HG03575 (cell line): Measurements from ENCODE around the gene ITGA1.
A peak's percentile ranks its signal among the peaks of the same experiment; 100 is the strongest.

ENCODE experiments used
- ATAC-seq: cut with Tn5 transposase; IDR thresholded peaks from one replicate; pipeline ENCODE4 v1.9.1; 2021; ENCODE audit not compliant: unreplicated experiment, insufficient number of reproducible peaks, low FRiP score; ENCODE audit errors: extremely low read depth

Gene ITGA1

DNA sequence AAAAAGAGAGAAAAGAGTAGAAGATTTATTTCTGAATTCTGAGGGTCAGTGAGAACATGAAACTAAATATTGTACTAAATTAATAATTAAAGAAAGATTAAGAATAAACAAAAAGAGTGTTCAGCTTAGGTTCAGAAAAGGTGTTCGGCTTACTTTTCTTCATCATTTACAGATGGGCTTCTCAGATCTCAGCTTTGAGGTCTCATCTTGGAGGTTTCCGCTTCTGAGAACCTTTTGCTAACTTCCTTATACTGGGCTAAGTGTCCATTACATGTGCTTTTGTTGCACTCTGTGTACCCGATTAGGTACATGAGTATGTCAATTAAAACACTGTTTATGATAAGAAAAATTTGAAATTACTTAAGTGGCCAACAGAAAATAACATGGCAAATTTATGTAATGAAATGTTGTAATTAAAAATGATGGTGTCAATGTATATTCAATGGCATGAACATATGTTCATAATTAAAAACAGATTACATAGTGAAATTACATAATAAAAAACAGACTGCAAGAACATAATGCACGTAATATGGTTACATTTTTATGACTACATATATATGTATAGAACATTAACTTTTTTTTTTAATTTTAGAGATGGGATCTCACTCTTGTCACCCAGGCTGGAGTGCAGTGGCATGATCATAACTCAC, 17.3 kb upstream of the ITGA1 start:
- ATAC-seq: no peak

DNA sequence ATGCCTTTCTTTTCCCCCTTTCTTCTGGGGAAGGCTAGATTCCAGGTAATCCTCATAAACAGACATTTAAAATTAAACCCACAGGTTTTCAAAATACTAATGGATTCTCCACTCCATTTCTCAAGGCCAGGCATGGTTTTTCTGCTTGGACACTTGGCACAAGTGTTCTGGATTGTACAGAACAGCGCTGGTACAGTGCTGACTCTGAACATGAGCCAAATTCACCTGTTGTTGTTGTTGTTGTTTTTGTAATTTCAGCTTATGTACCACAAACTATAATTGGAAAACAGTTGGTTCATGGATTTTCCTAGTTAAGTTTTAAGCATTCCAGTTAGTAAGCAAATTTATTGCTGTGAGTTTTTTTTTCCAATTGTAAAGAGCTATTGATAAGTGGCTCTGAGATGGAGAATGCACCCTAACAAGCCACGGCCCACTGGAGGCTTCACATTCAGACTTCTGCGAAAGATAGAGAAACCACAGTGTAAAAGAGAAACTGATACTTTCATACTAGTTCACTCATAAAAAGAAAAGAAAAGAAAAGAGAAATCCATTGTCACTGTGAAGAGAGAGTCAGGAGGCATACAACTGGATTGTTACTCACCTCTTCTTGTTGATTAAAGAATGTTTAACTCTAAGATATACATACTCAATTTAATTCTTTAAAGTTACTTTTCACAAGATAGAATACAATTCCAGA, 16.2 kb upstream of the ITGA1 start:
- ATAC-seq: peak; percentile 99

DNA sequence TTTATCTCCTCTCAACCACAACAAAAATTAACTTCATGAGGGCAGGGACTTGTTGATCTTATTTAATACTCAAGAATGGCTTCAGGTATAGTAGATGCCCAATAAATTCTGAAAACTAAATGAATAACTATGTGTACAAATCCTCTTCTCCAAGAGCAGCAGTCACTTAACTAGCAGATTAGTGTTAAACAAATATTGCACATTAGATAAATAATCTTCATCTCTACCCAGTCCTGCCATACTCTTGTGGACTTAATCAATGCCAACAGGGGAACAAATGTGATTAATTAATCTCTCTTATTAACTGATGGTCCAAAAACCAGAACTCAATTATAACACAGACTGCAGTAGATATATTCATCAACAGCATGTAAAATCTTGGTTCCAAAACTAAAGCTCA, 15.0 kb upstream of the ITGA1 start:
- ATAC-seq: no peak

DNA sequence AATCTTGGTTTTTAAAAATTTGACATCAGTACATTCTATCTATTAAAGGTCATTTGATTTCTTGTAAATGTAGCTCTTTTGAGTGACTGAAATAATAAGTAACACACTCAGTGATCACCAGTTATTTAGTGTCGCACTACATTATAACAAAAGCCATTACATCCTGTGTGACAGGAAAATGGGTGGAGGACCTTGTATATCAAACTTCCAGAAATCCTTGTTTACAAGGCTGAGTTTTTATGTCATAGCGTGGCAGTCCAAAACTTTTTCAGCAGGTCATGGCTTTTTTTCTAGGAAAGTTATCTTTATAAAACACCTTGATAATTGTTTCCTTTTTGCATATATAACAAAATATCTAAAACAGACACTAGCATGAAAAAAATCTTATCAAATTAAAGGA, 14.4 kb upstream of the ITGA1 start:
- no peak for ATAC-seq

DNA sequence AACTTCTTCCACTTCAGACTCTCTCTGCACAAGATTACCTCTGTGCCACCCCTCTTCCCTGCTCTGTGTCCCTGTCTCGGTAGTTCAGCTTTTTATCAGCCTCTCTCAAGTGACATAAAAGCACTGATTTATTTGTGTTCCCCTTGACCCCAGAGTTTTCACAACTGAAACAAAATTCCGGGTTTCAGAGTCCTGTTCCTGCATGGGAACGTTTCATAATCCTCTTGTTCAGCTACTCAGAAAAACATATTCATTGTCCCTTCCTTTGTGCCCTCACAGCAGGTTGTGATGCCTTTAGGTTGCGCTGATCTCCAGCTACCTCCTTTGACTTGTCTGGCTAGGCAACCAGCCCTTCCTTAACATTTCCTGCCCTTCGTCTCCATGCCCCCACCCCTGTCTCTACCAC, 13.7 kb upstream of the ITGA1 start:
- ATAC-seq: no peak

DNA sequence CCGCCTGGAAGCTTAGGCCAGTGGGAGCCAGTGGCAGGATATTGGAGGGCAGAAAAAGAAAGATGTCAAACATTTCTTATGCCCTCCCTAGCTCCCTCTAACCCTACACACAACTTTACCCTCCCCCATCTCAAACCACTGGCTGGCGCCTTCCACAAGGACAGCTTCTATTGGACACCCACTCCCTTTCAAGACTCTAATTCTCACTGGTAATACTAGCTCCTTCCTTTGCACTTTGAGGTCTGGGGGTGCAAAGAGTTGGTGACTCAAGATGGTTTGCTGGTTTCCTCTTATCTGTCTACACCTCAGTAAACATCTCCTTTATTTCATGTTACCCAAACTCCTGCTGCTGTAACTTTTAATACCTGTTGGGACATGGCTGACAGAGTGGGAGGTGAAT, 11.6 kb upstream of the ITGA1 start:
- ATAC-seq: no peak

DNA sequence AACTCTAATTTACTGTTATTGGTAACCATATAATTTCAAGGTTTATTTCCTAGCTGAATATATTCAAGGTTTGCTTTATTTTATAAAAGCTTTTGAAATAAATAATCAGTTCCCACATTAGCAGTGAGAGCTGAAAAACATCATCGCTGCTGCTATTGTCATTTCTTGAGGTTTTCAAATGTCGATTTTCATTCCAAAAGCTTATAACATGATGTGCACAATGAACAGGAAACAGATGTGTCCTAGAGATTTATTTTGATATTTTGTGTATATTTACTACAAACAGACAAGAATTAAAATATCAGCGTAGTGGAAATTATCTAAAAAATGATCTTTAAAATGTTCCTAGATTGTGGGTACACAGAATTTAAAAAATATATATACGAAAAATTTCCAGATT, 10.5 kb upstream of the ITGA1 start:
- ATAC-seq: no peak

DNA sequence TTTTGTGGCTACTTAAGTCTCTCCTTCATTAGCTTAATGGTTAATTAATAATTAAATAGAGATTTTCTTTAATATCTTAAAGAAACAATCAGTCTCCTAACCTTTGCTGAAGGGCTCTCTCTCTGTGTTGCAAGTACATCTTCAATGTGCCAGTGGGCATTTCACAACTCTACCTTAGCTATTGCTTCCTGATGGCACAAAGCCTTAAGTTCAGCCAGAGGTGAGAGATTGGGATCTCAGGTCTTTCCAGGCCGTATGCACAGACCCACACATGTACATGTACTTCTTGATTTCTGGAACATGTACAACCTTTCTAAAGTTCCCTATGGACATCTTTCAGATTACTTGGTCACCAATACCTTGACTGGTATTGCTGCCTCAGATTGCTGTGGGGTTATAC, 8.9 kb upstream of the ITGA1 start:
- no peak for ATAC-seq

DNA sequence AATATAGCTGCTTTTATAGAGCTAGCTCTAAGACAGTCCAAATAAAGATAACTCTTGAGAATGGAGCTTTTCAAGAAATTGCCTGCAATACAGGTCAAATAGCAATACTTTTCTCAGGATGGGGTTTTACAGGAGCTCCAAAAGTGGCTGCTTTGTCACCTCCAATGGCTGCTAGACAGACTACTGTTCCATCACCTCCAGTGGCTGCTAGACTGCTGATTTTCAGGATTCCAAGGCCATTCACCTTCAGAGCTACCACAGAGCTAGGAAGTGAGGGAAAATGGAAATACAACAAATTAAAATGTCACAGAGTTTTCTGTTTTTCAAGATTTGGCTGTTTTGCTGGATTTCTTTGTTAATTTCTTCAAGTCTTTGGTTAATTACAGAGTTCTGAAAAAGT, 8.5 kb upstream of the ITGA1 start:
- no peak for ATAC-seq

DNA sequence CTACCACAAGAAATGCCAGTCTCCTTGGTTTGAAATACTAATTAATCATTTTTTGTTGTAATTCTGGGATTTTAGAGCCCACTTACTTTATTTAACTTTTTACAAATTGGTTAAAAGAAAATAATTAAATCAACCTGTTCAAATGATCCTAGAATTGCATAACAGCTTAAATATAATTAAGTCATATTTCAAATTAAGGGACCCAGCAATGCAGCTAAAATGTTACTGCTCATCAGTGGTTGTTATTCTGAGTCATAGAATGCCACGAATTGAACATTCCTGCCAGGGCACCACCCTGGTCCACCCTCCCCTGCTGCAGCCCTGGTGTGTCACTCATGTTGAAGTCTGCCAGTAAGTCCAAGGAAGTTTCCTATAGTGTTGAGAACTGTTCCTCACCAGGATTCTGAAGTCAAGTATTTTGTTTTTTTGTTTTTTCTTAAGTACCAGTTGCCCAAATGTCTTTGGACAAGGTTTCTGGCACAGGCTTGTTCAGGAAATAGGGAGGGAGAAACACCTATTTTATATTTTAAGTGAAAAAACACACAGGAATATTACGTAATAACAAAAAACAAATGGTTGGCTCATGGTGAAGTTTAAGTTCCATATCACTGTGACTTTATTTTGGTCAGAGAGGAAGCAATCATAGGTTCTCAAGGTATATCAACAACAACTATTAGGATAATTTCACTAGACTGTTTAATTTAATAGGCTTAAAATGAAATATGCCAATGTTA, 4.3 kb upstream of the ITGA1 start:
- ATAC-seq: no peak

DNA sequence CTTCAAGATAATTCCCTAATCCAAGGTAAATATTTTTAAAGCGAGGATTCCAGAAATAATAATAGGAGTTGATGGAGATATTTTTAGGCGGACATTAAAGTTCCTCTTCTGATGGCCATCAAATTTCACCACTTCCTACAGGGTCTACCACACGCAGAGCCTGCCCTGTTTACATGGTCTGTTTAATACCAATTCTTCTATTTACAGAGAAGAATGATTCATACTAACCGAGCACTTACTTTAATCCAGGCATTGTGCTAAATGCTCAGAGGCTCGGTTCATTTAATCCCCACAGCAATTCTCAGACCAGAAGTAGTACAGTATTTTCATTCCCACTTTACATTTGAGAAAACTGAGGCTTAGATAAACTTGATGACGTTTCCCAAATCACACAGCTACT, 3.0 kb upstream of the ITGA1 start:
- no peak for ATAC-seq

DNA sequence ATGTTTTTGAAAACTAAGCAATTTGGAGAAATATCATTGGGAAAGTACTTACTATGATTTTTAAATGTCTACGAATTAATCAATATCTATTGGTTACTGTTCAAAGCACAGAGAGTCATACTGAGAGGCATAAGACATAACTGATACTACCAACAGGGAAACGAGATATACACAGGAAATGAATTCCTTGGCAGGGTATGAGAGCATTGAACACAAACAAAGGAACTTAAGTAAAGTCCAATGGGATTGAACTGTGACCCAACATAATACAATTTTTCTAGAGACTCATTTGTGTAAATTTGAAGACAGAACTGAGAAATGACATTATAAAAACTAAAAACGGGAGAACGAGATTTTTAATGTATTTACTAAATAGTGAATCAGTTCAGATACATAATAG, 1.3 kb upstream of the ITGA1 start:
- no peak for ATAC-seq

DNA sequence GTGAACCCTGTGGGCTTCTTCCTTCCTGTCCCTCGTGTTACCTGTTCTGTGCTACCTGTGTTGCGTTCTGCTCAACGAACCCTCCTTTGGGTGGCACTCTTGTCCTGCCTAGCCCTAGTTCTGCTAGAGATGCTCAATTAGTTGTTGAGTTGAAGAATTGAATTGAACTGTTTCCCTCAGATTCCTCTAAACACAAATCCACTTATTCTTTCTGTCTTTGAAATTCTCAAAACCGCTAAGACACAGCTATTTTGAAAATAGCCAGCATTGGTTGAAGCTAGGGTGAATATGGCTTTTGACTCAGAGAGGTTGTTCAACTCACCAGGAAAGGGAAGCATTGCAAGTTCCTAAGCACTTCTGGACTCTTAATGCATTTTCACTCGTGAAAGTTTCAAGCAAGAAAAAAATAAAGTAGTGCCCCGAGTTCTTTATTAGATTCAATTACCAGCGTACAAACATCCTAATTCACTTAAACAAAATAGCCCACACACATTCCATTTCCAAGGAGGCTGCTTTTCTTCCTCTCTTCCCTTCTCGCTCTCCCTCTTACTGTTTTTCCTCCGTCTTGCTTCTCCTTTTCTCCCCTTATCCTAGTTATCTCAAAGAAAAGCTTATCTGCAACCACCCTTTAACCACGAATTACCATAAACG, 642 bp upstream of the ITGA1 start:
- ATAC-seq: no peak

DNA sequence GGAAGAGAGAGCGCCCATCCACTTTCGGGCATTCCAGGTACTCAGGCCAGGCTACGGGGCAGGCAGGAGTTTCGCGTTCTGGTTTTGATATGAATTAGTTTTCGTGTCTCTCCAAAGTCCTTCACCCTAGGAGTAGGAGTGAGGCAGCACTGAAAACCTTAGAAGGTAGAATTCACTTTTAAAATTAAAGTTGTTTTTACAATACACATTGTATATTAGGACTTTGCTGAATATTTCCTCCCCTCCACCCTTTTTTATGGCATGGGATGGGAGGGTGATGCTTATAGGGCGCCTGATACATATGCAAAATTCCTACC, 747 bp downstream of the ITGA1 start:
- no peak for ATAC-seq

DNA sequence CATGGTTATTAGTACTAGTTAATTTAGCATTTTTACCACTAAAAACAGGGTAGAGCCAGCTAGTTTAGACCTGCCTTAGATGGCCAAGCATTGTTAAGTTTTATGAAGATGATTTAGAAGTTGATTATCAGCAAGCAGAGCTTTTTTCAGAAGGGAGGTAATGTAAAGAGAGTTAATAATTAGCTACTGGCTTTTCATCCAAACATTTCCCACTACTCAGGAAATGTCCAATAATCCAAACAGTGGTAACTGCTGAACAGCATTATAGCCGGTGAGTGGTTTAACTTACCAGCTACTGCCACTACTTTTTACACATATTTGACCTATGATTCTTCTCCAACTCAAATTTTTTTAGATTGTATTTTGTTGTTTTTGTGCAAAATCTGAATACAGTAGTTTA, 1.7 kb downstream of the ITGA1 start:
- ATAC-seq: no peak

DNA sequence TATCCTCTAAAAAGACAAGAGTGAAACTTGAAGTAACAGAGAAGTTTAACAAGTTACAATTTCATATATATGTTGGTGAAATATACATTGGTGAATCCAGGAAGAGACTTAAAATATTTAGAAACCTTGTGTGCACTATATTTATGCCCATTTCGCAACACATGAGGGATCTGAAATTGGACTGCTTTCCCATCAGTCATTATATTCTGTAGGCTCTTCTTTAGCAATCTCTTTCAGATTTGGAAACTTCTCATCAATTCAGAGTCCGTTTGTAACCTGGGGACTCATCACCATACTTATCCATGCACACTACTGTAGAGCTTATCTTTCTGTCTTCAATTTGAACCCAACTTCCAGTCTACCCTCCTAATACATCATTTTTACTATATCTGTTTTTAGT, 2.1 kb downstream of the ITGA1 start:
- ATAC-seq: no peak

DNA sequence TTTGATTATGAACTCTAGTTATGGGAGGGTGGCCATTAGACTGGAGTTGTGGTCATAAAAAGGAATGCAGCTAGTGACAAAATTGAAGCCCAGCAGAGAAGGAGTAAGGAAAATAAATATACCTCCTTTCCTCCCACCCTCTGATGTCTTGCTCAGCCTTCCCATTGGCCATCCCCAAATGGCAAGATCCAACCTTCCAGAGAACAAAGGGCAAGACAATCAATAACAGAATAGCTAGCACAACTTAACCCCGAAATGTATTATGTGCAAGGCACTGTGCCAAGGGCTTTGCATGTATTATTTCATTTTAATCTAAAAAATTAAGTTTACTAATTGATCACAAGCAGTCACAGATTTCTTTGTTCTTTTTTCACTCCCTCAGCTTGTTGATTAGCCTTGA, 3.6 kb downstream of the ITGA1 start:
- no peak for ATAC-seq

DNA sequence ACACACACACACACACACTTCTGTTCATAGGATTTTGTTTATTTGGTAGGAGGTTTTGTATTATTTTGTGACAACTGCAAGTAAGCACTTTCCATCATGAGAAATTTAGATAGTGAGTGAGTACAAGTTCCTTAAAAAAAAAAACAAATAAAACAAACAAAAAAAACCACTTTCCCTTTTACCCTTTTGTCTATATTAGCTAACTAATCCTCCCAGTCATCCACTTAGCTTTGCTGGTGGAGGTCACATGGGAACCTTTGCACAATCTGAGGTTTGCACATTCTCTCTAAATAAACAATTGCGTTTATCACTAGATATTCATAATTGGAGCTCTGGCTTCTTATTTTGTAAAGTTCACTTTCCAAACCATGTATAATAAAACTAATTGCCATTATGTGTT, 6.8 kb downstream of the ITGA1 start:
- ATAC-seq: no peak

DNA sequence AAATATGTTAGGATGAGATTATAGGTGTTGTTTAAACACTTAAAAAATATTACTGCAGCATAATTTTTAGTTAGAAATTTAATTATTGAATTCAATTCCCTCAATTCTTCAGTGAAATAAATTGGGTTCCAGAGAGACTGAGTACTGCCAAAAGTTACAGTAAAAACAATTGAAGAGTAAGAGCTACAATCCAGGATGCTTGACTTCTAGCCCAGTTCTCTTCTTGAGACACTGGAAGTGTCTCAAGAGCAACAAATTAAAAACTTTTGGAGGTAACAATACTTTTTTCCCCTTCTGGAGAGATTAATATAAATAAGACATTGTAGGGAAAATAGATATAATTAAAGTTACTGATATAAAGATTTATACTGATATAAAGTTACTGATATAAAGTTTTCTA, 8.3 kb downstream of the ITGA1 start:
- ATAC-seq: no peak

DNA sequence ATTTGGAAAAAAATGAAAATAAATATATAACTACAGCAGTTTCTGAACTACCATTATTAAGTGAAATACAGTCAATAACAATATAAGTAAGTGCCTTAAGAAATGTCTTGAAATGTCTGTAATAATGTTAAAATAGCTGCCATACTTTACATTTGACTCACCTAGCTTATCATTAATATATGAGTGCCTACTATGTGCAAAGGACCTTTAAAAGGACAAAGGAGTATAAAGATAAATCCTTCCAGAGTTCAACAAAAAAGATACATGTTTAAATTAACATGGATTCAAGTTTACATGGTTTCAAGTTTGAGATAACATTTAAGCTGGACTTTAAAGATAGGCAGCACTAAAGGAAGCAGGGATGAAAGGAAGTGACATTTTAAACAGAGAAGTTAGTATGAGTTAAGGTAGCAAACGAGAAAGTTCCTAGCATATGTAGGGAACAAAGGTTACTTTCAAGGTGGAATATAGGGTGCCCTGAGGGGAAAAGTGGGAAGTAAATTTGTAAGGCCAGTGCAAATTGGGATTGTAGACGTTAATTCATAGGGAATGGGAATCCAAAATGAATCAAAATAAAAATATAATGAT, 8.9 kb downstream of the ITGA1 start:
- ATAC-seq: no peak
